ENCODE data around the gene EPHB2.

The EPHB2 gene

GRCh38 chr1:22850281-22850680 is 139.6 kb downstream of the EPHB2 start:
- Histone ChIP-seq H3K4ac (ENCODE audit: low read length) (no peak overlapping the region), H2BK5ac (ENCODE audit: low read length) (no peak overlapping the region), H3K79me1 (ENCODE audit: low read depth, low read length) (no peaks in the 10 kb centered on the region), H3K4me3 (ENCODE audit: low read length in 2 of 2) (no peak overlapping the region), H4K91ac (ENCODE audit: low read depth, low read length, poor library complexity) (no peak overlapping the region), H3K9ac (ENCODE audit: low read depth, low read length, poor library complexity) (no peak overlapping the region), H2BK12ac (ENCODE audit: low read length) (no peak overlapping the region), H2BK15ac (ENCODE audit: low read length) (no peak overlapping the region), H4K8ac (ENCODE audit: low read depth, low read length) (no peak overlapping the region), H3K4me1 (ENCODE audit: control insufficient read depth in 2 of 2, insufficient read depth in 1 of 2, low read depth in 1 of 2, low read length in 2 of 2) (peaks cover 4 to 14% of the 10 kb centered on the region in 2 donors), H3K14ac (ENCODE audit: low read length) (peak overlapping the region; percentile 82), H3K27ac (replicated peaks; ENCODE audit: low read length) (no peak overlapping the region), H2AFZ (ENCODE audit: low read length) (no peak overlapping the region), H2BK120ac (ENCODE audit: low read depth, low read length) (no peak overlapping the region), H3K4me2 (ENCODE audit: insufficient read depth, low read length, poor library complexity, severe bottlenecking) (no peak overlapping the region), H3K9me3 (replicated peaks in 1 of 2; ENCODE audit: control insufficient read depth in 2 of 2, insufficient read depth in 1 of 2, low read depth in 1 of 2, low read length in 2 of 2) (peaks cover 0 to 15% of the 10 kb centered on the region in 2 donors), H3K27me3 (ENCODE audit: control insufficient read depth in 3 of 3, insufficient read depth in 3 of 3, low read depth in 1 of 3, low read length in 3 of 3) (peaks cover 0 to 4% (median 0%) of the 10 kb centered on the region in 3 experiments), H3K18ac (ENCODE audit: low read length) (peak overlapping the region; percentile 29), H3K23ac (ENCODE audit: low read depth, low read length, poor library complexity) (no peak overlapping the region), H2AK5ac (ENCODE audit: low read depth, low read length) (no peak overlapping the region), H3K36me3 (replicated peaks in 1 of 2; ENCODE audit: control insufficient read depth in 2 of 2, insufficient read depth in 2 of 2, low read length in 2 of 2) (no peaks in the 10 kb centered on the region)
- no peak for DNase-seq (ENCODE audit: low spot score)
- no CpG with 5 or more reads among the region's 11 CpGs for WGBS, 2 donors (ENCODE audit: extremely low coverage in 2 of 2, insufficient read length in 2 of 2, insufficient replicate concordance in 1 of 2)

DNA sequence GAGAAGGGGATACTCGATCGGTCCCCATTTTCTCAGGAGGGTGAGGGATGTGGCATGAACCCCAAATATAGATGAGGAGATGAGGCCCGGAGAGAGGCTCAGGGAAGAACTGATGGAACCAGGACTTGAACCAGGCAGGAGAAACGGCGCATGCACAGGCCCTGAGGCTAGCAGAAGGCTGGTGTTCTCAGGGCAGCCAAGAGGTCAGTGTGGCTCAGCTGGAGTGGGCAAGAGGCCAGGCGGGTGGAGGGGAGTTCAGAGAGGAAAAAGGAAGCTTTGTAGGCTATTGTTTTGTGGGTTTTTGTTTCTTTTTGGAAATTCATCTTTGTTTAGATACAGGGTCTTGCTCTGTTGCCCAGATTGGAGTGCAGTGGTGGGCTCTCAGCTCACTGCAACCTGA is 140.0 kb downstream of the EPHB2 start:
- peaks cover 0 to 4% (median 0%) of the 10 kb centered on the region in 3 experiments for H3K27me3 ChIP-seq (ENCODE audit: control insufficient read depth in 3 of 3, insufficient read depth in 3 of 3, low read depth in 1 of 3, low read length in 3 of 3)

DNA sequence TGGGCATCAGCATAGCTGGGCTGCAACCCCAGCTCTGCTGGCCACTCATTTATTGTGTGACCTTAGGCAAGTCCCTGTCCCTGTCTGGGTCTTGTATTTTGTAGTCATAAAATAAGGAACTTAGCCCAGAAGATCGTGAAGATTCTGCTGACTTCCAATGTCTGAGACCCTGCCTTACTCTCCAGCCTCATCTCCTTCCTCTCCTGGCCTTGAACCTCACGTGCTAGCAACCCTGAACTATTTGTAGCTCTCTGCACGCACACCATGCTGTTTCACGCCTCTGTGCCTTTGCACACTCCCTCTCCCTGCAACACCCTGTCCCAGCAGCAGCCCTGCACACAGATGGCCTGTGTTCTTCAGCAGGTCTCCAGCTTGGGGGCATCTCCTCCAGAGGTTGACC is 140.9 kb downstream of the EPHB2 start:
- H2BK15ac ChIP-seq (ENCODE audit: low read length): no peak overlapping the region
- H3K4ac ChIP-seq (ENCODE audit: low read length): no peak overlapping the region
- no peak overlapping the region for H4K91ac ChIP-seq (ENCODE audit: low read depth, low read length, poor library complexity)
- H3K27ac ChIP-seq (replicated peaks; ENCODE audit: low read length): no peak overlapping the region
- no peak overlapping the region for H2BK120ac ChIP-seq (ENCODE audit: low read depth, low read length)
- H4K8ac ChIP-seq (ENCODE audit: low read depth, low read length): no peak overlapping the region
- peaks cover under 1 to 12% of the 10 kb centered on the region in 2 donors for H3K4me1 ChIP-seq (ENCODE audit: control insufficient read depth in 2 of 2, insufficient read depth in 1 of 2, low read depth in 1 of 2, low read length in 2 of 2)
- H3K9me3 ChIP-seq (replicated peaks in 1 of 2; ENCODE audit: control insufficient read depth in 2 of 2, insufficient read depth in 1 of 2, low read depth in 1 of 2, low read length in 2 of 2): peaks cover 0 to 15% of the 10 kb centered on the region in 2 donors
- peaks cover 0 to 4% (median 0%) of the 10 kb centered on the region in 3 experiments for H3K27me3 ChIP-seq (ENCODE audit: control insufficient read depth in 3 of 3, insufficient read depth in 3 of 3, low read depth in 1 of 3, low read length in 3 of 3)
- no peaks in the 10 kb centered on the region for H3K36me3 ChIP-seq (replicated peaks in 1 of 2; ENCODE audit: control insufficient read depth in 2 of 2, insufficient read depth in 2 of 2, low read length in 2 of 2)
- H3K23ac ChIP-seq (ENCODE audit: low read depth, low read length, poor library complexity): no peak overlapping the region
- WGBS, 2 donors (ENCODE audit: extremely low coverage in 2 of 2, insufficient read length in 2 of 2, insufficient replicate concordance in 1 of 2): no CpG with 5 or more reads among the region's 4 CpGs
- H3K4me2 ChIP-seq (ENCODE audit: insufficient read depth, low read length, poor library complexity, severe bottlenecking): no peak overlapping the region
- H2AFZ ChIP-seq (ENCODE audit: low read length): no peak overlapping the region
- peak overlapping the region in 1 of 2 donors; percentile 18 for H3K4me3 ChIP-seq (ENCODE audit: low read length in 2 of 2)
- H2AK5ac ChIP-seq (ENCODE audit: low read depth, low read length): no peak overlapping the region
- H2BK12ac ChIP-seq (ENCODE audit: low read length): no peak overlapping the region
- peak overlapping the region; percentile 22 for H3K18ac ChIP-seq (ENCODE audit: low read length)
- H2BK5ac ChIP-seq (ENCODE audit: low read length): no peak overlapping the region
- DNase-seq (ENCODE audit: low spot score): no peak
- no peak overlapping the region for H3K9ac ChIP-seq (ENCODE audit: low read depth, low read length, poor library complexity)
- H3K79me1 ChIP-seq (ENCODE audit: low read depth, low read length): no peaks in the 10 kb centered on the region
- peak overlapping the region; percentile 2 for H3K14ac ChIP-seq (ENCODE audit: low read length)

More for the DNA sequence above, 140.0 kb downstream of the EPHB2 start:
- H2BK5ac ChIP-seq (ENCODE audit: low read length): no peak overlapping the region
- H2BK15ac ChIP-seq (ENCODE audit: low read length): no peak overlapping the region
- no peak overlapping the region for H3K9ac ChIP-seq (ENCODE audit: low read depth, low read length, poor library complexity)
- no peak overlapping the region for H2AK5ac ChIP-seq (ENCODE audit: low read depth, low read length)
- H3K36me3 ChIP-seq (replicated peaks in 1 of 2; ENCODE audit: control insufficient read depth in 2 of 2, insufficient read depth in 2 of 2, low read length in 2 of 2): no peaks in the 10 kb centered on the region
- H3K27ac ChIP-seq (replicated peaks; ENCODE audit: low read length): no peak overlapping the region
- no peaks in the 10 kb centered on the region for H3K79me1 ChIP-seq (ENCODE audit: low read depth, low read length)
- H2AFZ ChIP-seq (ENCODE audit: low read length): no peak overlapping the region
- H3K4me1 ChIP-seq (ENCODE audit: control insufficient read depth in 2 of 2, insufficient read depth in 1 of 2, low read depth in 1 of 2, low read length in 2 of 2): peaks cover 4 to 14% of the 10 kb centered on the region in 2 donors
- peaks cover 0 to 15% of the 10 kb centered on the region in 2 donors for H3K9me3 ChIP-seq (replicated peaks in 1 of 2; ENCODE audit: control insufficient read depth in 2 of 2, insufficient read depth in 1 of 2, low read depth in 1 of 2, low read length in 2 of 2)
- no CpG with 5 or more reads among the region's 6 CpGs for WGBS, 2 donors (ENCODE audit: extremely low coverage in 2 of 2, insufficient read length in 2 of 2, insufficient replicate concordance in 1 of 2)
- no peak overlapping the region for H3K23ac ChIP-seq (ENCODE audit: low read depth, low read length, poor library complexity)
- H2BK120ac ChIP-seq (ENCODE audit: low read depth, low read length): no peak overlapping the region
- H3K4ac ChIP-seq (ENCODE audit: low read length): no peak overlapping the region
- no peak overlapping the region for H3K4me3 ChIP-seq (ENCODE audit: low read length in 2 of 2)
- no peak for DNase-seq (ENCODE audit: low spot score)
- H4K91ac ChIP-seq (ENCODE audit: low read depth, low read length, poor library complexity): no peak overlapping the region
- no peak overlapping the region for H3K18ac ChIP-seq (ENCODE audit: low read length)
- no peak overlapping the region for H2BK12ac ChIP-seq (ENCODE audit: low read length)
- no peak overlapping the region for H4K8ac ChIP-seq (ENCODE audit: low read depth, low read length)
- H3K4me2 ChIP-seq (ENCODE audit: insufficient read depth, low read length, poor library complexity, severe bottlenecking): no peak overlapping the region
- H3K14ac ChIP-seq (ENCODE audit: low read length): peak overlapping the region; percentile 82

DNA sequence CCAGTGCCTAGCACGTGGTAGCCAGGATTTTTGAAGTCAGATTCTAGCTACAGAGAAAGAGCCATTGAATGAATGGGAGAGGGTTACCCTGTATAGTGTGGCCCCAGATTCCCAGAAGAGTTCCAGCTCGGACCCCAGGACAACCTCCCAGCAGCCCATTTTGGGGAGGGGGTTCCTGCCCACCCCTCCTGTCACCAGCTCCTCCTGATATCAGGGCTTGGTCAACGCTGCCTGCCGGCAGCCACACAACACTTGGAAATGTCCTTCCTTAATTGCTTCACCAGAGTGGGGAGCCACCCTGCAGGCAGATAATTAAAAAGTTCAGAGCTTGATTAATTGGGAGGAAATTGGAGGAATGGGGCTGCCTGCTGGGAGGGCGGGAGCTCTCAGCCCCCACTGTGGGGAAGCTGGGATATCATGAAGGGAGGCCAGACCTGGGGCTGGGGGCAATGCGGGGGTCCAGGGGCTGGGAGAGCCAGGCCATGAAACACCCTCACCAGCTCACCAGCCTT is 141.6 kb downstream of the EPHB2 start:
- Histone ChIP-seq H3K18ac (ENCODE audit: low read length) (peak overlapping the region; percentile 15), H2BK12ac (ENCODE audit: low read length) (no peak overlapping the region), H2BK120ac (ENCODE audit: low read depth, low read length) (no peak overlapping the region), H3K14ac (ENCODE audit: low read length) (no peak overlapping the region), H3K27me3 (ENCODE audit: control insufficient read depth in 3 of 3, insufficient read depth in 3 of 3, low read depth in 1 of 3, low read length in 3 of 3) (peaks cover 0 to 4% (median 0%) of the 10 kb centered on the region in 3 experiments), H3K4me1 (ENCODE audit: control insufficient read depth in 2 of 2, insufficient read depth in 1 of 2, low read depth in 1 of 2, low read length in 2 of 2) (peaks cover 0 to 8% of the 10 kb centered on the region in 2 donors), H2BK5ac (ENCODE audit: low read length) (no peak overlapping the region), H3K23ac (ENCODE audit: low read depth, low read length, poor library complexity) (no peak overlapping the region), H4K8ac (ENCODE audit: low read depth, low read length) (no peak overlapping the region), H3K36me3 (replicated peaks in 1 of 2; ENCODE audit: control insufficient read depth in 2 of 2, insufficient read depth in 2 of 2, low read length in 2 of 2) (no peaks in the 10 kb centered on the region), H3K27ac (replicated peaks; ENCODE audit: low read length) (no peak overlapping the region), H3K9ac (ENCODE audit: low read depth, low read length, poor library complexity) (no peak overlapping the region), H2AFZ (ENCODE audit: low read length) (no peak overlapping the region), H3K4me2 (ENCODE audit: insufficient read depth, low read length, poor library complexity, severe bottlenecking) (no peak overlapping the region), H4K91ac (ENCODE audit: low read depth, low read length, poor library complexity) (no peak overlapping the region), H3K9me3 (replicated peaks in 1 of 2; ENCODE audit: control insufficient read depth in 2 of 2, insufficient read depth in 1 of 2, low read depth in 1 of 2, low read length in 2 of 2) (peaks cover 0 to 15% of the 10 kb centered on the region in 2 donors), H3K79me1 (ENCODE audit: low read depth, low read length) (no peaks in the 10 kb centered on the region), H3K4me3 (ENCODE audit: low read length in 2 of 2) (no peak overlapping the region), H2AK5ac (ENCODE audit: low read depth, low read length) (no peak overlapping the region), H2BK15ac (ENCODE audit: low read length) (no peak overlapping the region), H3K4ac (ENCODE audit: low read length) (no peak overlapping the region)
- no CpG with 5 or more reads among the region's 6 CpGs for WGBS, 2 donors (ENCODE audit: extremely low coverage in 2 of 2, insufficient read length in 2 of 2, insufficient replicate concordance in 1 of 2)
- no peak for DNase-seq (ENCODE audit: low spot score)

All from neuronal stem cell (in vitro differentiated cells).